GM12878 (cell line): ENCODE results near the gene AGAP1. TPM values are rescaled to one million over a fixed set of nuclear protein-coding genes. Genes with fewer than 3 reads are reported as not detected.

Source experiments
- ATAC-seq: fragments of 200-7000 bp; cut with Tn5 transposase; 3 replicates; pipeline ENCODE4 v1.9.1; 2020; ENCODE audit warnings: mild to moderate bottlenecking, moderate library complexity
- BruUV-seq: library from RNA; stranded (reverse); fragments of 400-500 nt; replicated peaks from 2 replicates; lab custom pipeline; 2021; lab: Mats Ljungman, UMichigan
- CTCF ChIA-PET: fragments of 300-600 bp; sonication (Branson Sonifier 250); formaldehyde crosslinking; extraction: SDS; loops from one replicate; lab custom pipeline; 2021; ENCODE audit warnings: inconsistent platforms; lab: Yijun Ruan, JAX
- POLR2A ChIA-PET: fragments of 350-600 bp; formaldehyde crosslinking; extraction: SDS; loops from one replicate; lab custom pipeline; 2021; ENCODE audit warnings: inconsistent platforms; lab: Charles Lee
- RAD21 ChIA-PET: fragments of 300-600 bp; sonication (Branson Sonifier 250); formaldehyde crosslinking; loops from one replicate; lab custom pipeline; 2023; ENCODE audit warnings: antibody characterized with exemption; ENCODE audit not compliant: unreplicated experiment; lab: Charles Lee
- SMC1A ChIA-PET: fragments of 300-600 bp; sonication (Branson Sonifier 250); formaldehyde crosslinking; loops from one replicate; lab custom pipeline; 2023; ENCODE audit not compliant: unreplicated experiment, uncharacterized antibody; lab: Charles Lee
- DNase-seq: peaks from one replicate; pipeline ENCODE4 v3.0.0-alpha.2; 2011; ENCODE audit warnings: low read depth, low spot score
- FAIRE-seq: peaks from 3 replicates; lab custom pipeline; 2011; peaks lifted over from hg19 to GRCh38; lab: Jason Lieb, UNC
- H2AFZ ChIP-seq: 2 replicates; pipeline ENCODE4 v1.6.0; 2011; ENCODE audit warnings: low read depth, low read length, control low read depth; ENCODE audit not compliant: control insufficient read depth
- H3K27ac ChIP-seq: 2 replicates; pipeline ENCODE4 v1.5.1; 2011; ENCODE audit warnings: control low read depth; ENCODE audit not compliant: control insufficient read depth, insufficient read depth
- H3K27me3 ChIP-seq, 2 experiments: replicated peaks in 1 of 2; 2 replicates each; pipeline versions ENCODE4 v1.6.0 to v1.6.1; 2011; ENCODE audit warnings: low read length in 1 of 2; ENCODE audit not compliant: control insufficient read depth in 2 of 2, insufficient read depth in 2 of 2
- H3K36me3 ChIP-seq, 2 experiments: 2 replicates each; pipeline ENCODE4 v1.5.1; 2011; ENCODE audit warnings: low read length in 1 of 2; ENCODE audit not compliant: control insufficient read depth in 2 of 2, insufficient read depth in 2 of 2
- H3K4me1 ChIP-seq: 2 replicates; pipeline ENCODE4 v1.6.1; 2011; ENCODE audit warnings: mild to moderate bottlenecking, low read length, moderate library complexity, mixed read lengths; ENCODE audit not compliant: control insufficient read depth, insufficient read depth
- H3K4me2 ChIP-seq: 2 replicates; pipeline ENCODE4 v1.6.0; 2011; ENCODE audit warnings: control low read depth; ENCODE audit not compliant: control insufficient read depth, insufficient read depth
- H3K4me3 ChIP-seq: fragments of 200-600 bp; sonication (generic); 2 replicates; pipeline ENCODE4 v1.5.1; 2016
- H3K79me2 ChIP-seq: 2 replicates; pipeline ENCODE4 v1.6.0; 2011; ENCODE audit warnings: low read length; ENCODE audit not compliant: control insufficient read depth, insufficient read depth
- H3K9ac ChIP-seq: 2 replicates; pipeline ENCODE4 v1.8.0; 2011; ENCODE audit warnings: low read length, control low read depth, mixed read lengths; ENCODE audit not compliant: control insufficient read depth, insufficient read depth
- H3K9me3 ChIP-seq: replicated peaks from 3 replicates; pipeline ENCODE4 v1.5.1; 2011; ENCODE audit warnings: mild to moderate bottlenecking, low read length; ENCODE audit not compliant: control insufficient read depth, insufficient read depth
- H4K20me1 ChIP-seq: 2 replicates; pipeline ENCODE4 v1.6.0; 2011; ENCODE audit not compliant: control insufficient read depth, insufficient read depth
- CHD2 ChIP-seq: IDR thresholded peaks from 2 replicates; pipeline ENCODE4 v1.6.1; 2011; ENCODE audit warnings: low read depth, low read length, improper control_type of control experiment, borderline replicate concordance
- DPF2 ChIP-seq: fragments of 450-650 bp; IDR thresholded peaks from 2 replicates; pipeline ENCODE4 v1.6.1; 2017; ENCODE audit warnings: mild to moderate bottlenecking
- EED ChIP-seq: sonication (generic); IDR thresholded peaks from 2 replicates; pipeline ENCODE4 v1.6.1; 2016; ENCODE audit warnings: antibody characterized with exemption, low read depth
- HDAC2 ChIP-seq: fragments of 200-600 bp; sonication (generic); IDR thresholded peaks from 2 replicates; pipeline ENCODE4 v1.6.1; 2017
- MTA2 ChIP-seq: fragments of 450-650 bp; IDR thresholded peaks from 2 replicates; pipeline ENCODE4 v1.6.1; 2016; ENCODE audit warnings: low read depth, mild to moderate bottlenecking, moderate library complexity
- MYC ChIP-seq: IDR thresholded peaks from 2 replicates; pipeline ENCODE4 v1.6.1; 2011; ENCODE audit warnings: mild to moderate bottlenecking, low read length, moderate library complexity, inconsistent platforms; ENCODE audit not compliant: insufficient read depth, insufficient replicate concordance, insufficient read length, severe bottlenecking
- NR2C2 ChIP-seq: IDR thresholded peaks from 2 replicates; pipeline ENCODE4 v1.6.1; 2011; ENCODE audit warnings: borderline replicate concordance, low read depth; ENCODE audit not compliant: control insufficient read depth, insufficient read length
- POLR2A ChIP-seq: IDR thresholded peaks from 2 replicates; pipeline ENCODE4 v1.6.1; 2011; ENCODE audit warnings: low read depth, mild to moderate bottlenecking, low read length
- TBL1XR1 ChIP-seq: IDR thresholded peaks from 2 replicates; pipeline ENCODE4 v1.6.1; 2012; ENCODE audit warnings: low read depth, low read length, improper control_type of control experiment
- WGBS: methylation state at CpG from one replicate; pipeline ENCODE4 v1.1.6; 2016; ENCODE audit warnings: low lambda C conversion rate; ENCODE audit not compliant: insufficient replicate concordance, insufficient coverage; ENCODE audit errors: missing lambda C conversion rate; 5-methylcytosine and 5-hydroxymethylcytosine counted together
- in situ Hi-C: fragments of 300-500 bp; cut with MboI; formaldehyde crosslinking; loops from 9 replicates; pipeline ENCODE4 v1.14.3; 2018; ENCODE audit warnings: mixed read lengths
- intact Hi-C: fragments of 100-400 bp; cut with micrococcal nuclease; formaldehyde crosslinking; loops from one replicate; pipeline ENCODE4 v1.14.2; 2022; ENCODE audit not compliant: unreplicated experiment
- polyA plus RNA-seq, 11 experiments: library from polyadenylated mRNA; depleted of rRNA in 4 of 11; unstranded in 6 of 11; stranded (reverse) in 5 of 11; fragments of >200 nt; fragmentation: Nextera tagmentation in 4 of 11; fragmentation: Illumina TruSeq in 1 of 11; extraction: Ambion mirVana in 4 of 11; extraction: Trizol in 1 of 11; gene quantifications; 1 replicate in 1 of 11; 2 replicates in 10 of 11; pipeline versions ENCODE4 v1.2.1 to v1.2.3, GENCODE V29; 2011 to 2016; ENCODE audit warnings: inconsistent platforms in 2 of 11, missing spikeins in 2 of 11, low read depth in 1 of 11
- total RNA-seq, 4 experiments: library from RNA; depleted of rRNA in 3 of 4; stranded (reverse); fragments of >200 nt in 3 of 4; fragmentation: Illumina TruSeq in 1 of 4; extraction: Trizol in 1 of 4; gene quantifications; 2 replicates each; pipeline versions ENCODE4 v1.2.1 to v1.2.3, GENCODE V29; 2013 to 2021
- TF ChIP-seq, protein P1 (sequence below): fragments of 450-650 bp; IDR thresholded peaks from 2 replicates; pipeline ENCODE4 v1.6.1; 2018; ENCODE audit warnings: borderline replicate concordance, mild to moderate bottlenecking; ENCODE audit not compliant: partially characterized antibody
- TF ChIP-seq, protein P2 (sequence below): fragments of 450-650 bp; IDR thresholded peaks from 2 replicates; pipeline ENCODE4 v1.6.1; 2017; ENCODE audit warnings: mild to moderate bottlenecking, moderate library complexity
- TF ChIP-seq, protein P3 (sequence below): IDR thresholded peaks from 2 replicates; pipeline ENCODE4 v1.6.1; 2012; ENCODE audit warnings: low read depth, low read length, improper control_type of control experiment
- TF ChIP-seq, protein P4 (sequence below): IDR thresholded peaks from 2 replicates; pipeline ENCODE4 v1.6.1; 2012; ENCODE audit warnings: mild to moderate bottlenecking, low read depth, low read length

Gene AGAP1
- total and polyA plus RNA-seq, 10 of the 15 experiments (the other 5 are each of a cell fraction or from before 2014, with no cell fraction given): 0.05 to 0.15 (median 0.06) TPM; not detected in 7

DNA sequence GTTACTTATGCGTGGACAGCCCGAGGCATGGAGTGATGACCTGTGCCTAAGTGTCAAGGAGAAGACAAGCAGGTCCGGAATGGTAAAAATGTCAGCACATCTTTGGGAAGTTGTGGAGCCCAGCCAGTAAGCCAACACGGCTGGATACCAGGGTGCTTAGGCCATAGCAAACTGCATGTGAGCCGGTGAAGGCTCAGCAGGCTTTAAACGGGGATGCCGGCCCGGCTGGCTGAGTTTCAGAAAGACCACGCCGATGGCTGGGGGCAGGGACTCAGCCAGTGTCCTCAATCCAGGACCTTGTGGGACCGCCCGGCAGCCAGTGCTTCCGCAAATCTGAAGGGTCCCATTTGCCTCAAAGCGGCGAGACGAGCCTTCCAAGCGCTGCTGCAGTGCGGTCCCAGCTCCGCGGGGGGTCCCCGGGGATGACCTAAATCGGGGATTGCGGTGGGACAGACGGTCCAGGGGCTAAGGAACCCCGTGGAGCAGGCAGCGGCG, 946 bp upstream of the AGAP1 start:
- CTCF ChIA-PET: no interaction called here
- Histone ChIP-seq H3K27me3 (peaks cover 4 to 17% of the 10 kb centered on the region in 2 experiments; a peak in 3 of 4 replicates), H3K4me3 (no peak overlapping the region), H3K9me3 (no peaks in the 10 kb centered on the region), H3K79me2 (no peaks in the 10 kb centered on the region), H3K9ac (no peak overlapping the region), H4K20me1 (no peaks in the 10 kb centered on the region), H3K4me1 (no peaks in the 10 kb centered on the region), H3K36me3 (no peaks in the 10 kb centered on the region), H2AFZ (no peak overlapping the region), H3K27ac (no peak overlapping the region), H3K4me2 (no peak overlapping the region)
- intact Hi-C loops (no loop called here), in situ Hi-C loops (no loop called here)
- SMC1A ChIA-PET: no interaction called here
- FAIRE-seq (no peak), ATAC-seq (no peak), DNase-seq (no peak)
- RAD21 ChIA-PET: no interaction called here
- TF ChIP-seq DPF2: no peak
- no peak for TF ChIP-seq POLR2A
- TF ChIP-seq, protein P1, sequence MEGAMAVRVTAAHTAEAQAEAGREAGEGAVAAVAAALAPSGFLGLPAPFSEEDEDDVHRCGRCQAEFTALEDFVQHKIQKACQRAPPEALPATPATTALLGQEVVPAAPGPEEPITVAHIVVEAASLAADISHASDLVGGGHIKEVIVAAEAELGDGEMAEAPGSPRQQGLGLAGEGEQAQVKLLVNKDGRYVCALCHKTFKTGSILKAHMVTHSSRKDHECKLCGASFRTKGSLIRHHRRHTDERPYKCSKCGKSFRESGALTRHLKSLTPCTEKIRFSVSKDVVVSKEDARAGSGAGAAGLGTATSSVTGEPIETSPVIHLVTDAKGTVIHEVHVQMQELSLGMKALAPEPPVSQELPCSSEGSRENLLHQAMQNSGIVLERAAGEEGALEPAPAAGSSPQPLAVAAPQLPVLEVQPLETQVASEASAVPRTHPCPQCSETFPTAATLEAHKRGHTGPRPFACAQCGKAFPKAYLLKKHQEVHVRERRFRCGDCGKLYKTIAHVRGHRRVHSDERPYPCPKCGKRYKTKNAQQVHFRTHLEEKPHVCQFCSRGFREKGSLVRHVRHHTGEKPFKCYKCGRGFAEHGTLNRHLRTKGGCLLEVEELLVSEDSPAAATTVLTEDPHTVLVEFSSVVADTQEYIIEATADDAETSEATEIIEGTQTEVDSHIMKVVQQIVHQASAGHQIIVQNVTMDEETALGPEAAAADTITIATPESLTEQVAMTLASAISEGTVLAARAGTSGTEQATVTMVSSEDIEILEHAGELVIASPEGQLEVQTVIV: no peak
- no peak for TF ChIP-seq NR2C2
- TF ChIP-seq EED: no peak
- no peak for TF ChIP-seq CHD2
- TF ChIP-seq, protein P2, sequence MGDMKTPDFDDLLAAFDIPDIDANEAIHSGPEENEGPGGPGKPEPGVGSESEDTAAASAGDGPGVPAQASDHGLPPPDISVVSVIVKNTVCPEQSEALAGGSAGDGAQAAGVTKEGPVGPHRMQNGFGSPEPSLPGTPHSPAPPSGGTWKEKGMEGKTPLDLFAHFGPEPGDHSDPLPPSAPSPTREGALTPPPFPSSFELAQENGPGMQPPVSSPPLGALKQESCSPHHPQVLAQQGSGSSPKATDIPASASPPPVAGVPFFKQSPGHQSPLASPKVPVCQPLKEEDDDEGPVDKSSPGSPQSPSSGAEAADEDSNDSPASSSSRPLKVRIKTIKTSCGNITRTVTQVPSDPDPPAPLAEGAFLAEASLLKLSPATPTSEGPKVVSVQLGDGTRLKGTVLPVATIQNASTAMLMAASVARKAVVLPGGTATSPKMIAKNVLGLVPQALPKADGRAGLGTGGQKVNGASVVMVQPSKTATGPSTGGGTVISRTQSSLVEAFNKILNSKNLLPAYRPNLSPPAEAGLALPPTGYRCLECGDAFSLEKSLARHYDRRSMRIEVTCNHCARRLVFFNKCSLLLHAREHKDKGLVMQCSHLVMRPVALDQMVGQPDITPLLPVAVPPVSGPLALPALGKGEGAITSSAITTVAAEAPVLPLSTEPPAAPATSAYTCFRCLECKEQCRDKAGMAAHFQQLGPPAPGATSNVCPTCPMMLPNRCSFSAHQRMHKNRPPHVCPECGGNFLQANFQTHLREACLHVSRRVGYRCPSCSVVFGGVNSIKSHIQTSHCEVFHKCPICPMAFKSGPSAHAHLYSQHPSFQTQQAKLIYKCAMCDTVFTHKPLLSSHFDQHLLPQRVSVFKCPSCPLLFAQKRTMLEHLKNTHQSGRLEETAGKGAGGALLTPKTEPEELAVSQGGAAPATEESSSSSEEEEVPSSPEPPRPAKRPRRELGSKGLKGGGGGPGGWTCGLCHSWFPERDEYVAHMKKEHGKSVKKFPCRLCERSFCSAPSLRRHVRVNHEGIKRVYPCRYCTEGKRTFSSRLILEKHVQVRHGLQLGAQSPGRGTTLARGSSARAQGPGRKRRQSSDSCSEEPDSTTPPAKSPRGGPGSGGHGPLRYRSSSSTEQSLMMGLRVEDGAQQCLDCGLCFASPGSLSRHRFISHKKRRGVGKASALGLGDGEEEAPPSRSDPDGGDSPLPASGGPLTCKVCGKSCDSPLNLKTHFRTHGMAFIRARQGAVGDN: no peak
- no peak for TF ChIP-seq HDAC2
- TF ChIP-seq, protein P3, sequence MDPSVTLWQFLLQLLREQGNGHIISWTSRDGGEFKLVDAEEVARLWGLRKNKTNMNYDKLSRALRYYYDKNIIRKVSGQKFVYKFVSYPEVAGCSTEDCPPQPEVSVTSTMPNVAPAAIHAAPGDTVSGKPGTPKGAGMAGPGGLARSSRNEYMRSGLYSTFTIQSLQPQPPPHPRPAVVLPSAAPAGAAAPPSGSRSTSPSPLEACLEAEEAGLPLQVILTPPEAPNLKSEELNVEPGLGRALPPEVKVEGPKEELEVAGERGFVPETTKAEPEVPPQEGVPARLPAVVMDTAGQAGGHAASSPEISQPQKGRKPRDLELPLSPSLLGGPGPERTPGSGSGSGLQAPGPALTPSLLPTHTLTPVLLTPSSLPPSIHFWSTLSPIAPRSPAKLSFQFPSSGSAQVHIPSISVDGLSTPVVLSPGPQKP: no peak
- TF ChIP-seq MTA2: no peak
- TF ChIP-seq TBL1XR1: no peak
- TF ChIP-seq, protein P4, sequence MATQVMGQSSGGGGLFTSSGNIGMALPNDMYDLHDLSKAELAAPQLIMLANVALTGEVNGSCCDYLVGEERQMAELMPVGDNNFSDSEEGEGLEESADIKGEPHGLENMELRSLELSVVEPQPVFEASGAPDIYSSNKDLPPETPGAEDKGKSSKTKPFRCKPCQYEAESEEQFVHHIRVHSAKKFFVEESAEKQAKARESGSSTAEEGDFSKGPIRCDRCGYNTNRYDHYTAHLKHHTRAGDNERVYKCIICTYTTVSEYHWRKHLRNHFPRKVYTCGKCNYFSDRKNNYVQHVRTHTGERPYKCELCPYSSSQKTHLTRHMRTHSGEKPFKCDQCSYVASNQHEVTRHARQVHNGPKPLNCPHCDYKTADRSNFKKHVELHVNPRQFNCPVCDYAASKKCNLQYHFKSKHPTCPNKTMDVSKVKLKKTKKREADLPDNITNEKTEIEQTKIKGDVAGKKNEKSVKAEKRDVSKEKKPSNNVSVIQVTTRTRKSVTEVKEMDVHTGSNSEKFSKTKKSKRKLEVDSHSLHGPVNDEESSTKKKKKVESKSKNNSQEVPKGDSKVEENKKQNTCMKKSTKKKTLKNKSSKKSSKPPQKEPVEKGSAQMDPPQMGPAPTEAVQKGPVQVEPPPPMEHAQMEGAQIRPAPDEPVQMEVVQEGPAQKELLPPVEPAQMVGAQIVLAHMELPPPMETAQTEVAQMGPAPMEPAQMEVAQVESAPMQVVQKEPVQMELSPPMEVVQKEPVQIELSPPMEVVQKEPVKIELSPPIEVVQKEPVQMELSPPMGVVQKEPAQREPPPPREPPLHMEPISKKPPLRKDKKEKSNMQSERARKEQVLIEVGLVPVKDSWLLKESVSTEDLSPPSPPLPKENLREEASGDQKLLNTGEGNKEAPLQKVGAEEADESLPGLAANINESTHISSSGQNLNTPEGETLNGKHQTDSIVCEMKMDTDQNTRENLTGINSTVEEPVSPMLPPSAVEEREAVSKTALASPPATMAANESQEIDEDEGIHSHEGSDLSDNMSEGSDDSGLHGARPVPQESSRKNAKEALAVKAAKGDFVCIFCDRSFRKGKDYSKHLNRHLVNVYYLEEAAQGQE: no peak
- TF ChIP-seq MYC: no peak
- WGBS: 13% methylated on average over 27 of the region's 27 CpGs
- BruUV-seq: no TSS peak
- POLR2A ChIA-PET: no interaction called here
